Activated T-cell treated with anti-CD3 and anti-CD28 coated beads, Interleukin-2, amount 50 U/mL, for 48 hours (primary cell): ENCODE measurements around the gene SEMA6B.
"Not testable (repeated sequence)": the region's sequence is repeated elsewhere in the genome, so short reads cannot be mapped to it uniquely, and the experiment has no call there.

ENCODE experiments used
- DNase-seq, 2 experiments: peaks; one replicate each; pipeline ENCODE4 v3.0.0-alpha.2; 2020

SEMA6B gene, protein sequence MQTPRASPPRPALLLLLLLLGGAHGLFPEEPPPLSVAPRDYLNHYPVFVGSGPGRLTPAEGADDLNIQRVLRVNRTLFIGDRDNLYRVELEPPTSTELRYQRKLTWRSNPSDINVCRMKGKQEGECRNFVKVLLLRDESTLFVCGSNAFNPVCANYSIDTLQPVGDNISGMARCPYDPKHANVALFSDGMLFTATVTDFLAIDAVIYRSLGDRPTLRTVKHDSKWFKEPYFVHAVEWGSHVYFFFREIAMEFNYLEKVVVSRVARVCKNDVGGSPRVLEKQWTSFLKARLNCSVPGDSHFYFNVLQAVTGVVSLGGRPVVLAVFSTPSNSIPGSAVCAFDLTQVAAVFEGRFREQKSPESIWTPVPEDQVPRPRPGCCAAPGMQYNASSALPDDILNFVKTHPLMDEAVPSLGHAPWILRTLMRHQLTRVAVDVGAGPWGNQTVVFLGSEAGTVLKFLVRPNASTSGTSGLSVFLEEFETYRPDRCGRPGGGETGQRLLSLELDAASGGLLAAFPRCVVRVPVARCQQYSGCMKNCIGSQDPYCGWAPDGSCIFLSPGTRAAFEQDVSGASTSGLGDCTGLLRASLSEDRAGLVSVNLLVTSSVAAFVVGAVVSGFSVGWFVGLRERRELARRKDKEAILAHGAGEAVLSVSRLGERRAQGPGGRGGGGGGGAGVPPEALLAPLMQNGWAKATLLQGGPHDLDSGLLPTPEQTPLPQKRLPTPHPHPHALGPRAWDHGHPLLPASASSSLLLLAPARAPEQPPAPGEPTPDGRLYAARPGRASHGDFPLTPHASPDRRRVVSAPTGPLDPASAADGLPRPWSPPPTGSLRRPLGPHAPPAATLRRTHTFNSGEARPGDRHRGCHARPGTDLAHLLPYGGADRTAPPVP

DNA sequence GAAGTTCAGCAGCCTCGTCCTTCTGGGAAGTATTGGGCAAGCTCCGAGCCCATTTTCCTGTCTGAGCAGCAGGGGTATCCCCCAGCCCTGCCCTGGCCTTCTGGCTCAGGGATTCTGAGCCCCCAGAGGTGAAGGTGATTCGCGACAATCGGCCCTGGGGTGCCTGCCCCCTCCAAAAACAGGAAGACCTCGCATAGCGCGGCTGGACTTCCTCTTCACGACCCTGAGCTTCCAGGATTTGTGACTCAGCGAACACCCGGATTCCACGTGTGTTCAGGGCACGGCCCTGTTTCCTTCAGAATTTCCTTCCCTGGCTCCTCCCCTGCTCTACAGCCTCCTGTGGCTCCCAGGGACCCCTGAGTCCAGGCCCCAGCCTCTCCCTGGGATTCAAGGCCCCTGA lies at the start of gene SEMA6B:
Gene SEMA6B (minus strand): TSS at position 116 of the 400 bp plus-strand sequence. CDS start 1,227 bp downstream, outside the sequence.
- no peak for DNase-seq

DNA sequence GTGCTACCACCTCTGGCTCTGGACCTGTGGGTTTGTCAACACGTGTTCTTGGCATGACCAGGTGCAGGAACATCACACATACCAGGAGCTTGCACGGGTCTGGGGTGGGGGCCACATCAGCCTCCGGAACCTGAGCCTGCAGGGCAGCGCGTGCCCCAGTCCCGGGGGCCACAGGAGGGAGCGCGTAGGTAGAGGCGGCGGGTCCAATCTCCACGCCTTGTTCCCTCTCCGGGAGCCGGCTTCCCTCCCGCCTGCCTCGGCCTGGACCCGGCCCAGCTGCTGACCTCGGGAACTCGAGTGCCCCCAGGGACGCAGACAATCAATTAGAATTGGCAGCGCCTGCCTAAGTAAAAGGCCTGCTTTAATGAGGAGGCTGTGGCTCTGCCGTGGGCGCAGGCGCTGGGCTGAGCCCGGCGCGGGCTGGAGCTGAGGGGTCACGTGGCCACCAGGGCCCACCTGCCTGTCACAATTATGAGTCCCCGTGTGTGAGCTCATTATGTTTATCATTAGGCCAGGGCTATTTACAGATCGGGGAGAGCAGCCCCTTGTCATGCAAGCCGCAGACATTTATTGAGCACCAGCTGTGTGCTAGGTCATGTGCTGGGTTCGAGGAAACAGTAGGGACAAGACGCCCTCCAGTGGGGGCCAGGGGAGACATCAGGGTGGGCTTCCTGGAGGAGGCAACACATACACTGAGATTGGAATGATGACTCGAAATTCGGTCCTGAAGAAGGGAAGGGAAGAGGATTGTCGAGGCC lies 47.6 kb upstream of the SEMA6B start:
- DNase-seq, result no peak

DNA sequence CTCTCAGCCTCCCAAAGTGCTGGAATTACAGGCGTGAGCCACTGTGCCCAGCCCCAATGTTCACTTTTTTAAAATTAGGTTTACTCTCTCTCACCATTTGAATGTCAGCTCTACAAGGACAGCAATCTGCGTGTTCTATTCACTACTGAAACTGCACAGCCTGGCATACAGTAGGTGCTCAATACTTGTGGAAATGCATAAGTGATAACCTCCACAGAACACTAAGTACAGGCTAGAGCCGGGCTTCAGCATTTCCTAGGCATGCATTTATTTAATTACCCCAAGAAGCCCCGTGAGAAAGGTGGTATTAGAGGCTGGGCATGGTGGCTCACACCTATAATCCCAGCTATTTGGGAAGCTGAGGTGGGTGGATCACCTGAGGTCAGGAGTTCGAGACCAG lies 46.7 kb upstream of the SEMA6B start:
- no peak for DNase-seq

DNA sequence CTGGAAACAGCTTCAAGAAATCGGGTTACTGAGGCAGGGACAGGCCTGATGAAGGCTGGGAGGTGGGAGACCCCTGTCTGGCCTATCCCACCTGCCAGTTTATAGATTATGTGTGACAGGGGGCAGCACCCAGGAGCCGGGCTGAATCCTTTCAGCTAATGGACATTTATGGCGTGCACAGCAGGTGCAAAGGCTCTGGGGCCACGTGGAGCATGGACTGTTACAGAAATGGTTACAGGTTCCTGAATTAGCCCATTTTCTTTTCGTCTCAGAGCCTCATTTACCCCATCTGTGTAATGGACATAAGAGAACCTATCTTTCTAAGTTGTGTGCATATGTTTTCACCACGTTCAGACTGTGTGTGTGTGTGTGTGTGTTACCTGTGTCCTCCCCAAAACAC lies 45.4 kb upstream of the SEMA6B start:
- DNase-seq, result no peak

DNA sequence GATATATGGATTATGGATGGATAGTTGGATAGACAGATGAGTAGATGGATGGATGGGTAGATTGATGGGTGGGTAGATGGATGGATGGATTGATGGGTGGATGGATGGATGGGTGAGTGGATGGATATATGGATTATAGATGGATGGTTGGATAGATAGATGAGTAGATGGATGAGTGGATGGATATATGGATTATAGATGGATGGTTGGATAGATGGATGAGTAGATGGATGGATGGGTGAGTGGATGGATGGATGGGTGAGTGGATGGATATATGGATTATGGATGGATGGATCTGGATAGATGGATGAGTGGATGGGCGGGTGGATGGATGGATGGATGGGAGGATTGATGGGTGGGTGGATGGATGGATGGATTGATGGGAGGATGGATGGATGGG lies 43.4 kb upstream of the SEMA6B start:
- DNase-seq, result no peak

DNA sequence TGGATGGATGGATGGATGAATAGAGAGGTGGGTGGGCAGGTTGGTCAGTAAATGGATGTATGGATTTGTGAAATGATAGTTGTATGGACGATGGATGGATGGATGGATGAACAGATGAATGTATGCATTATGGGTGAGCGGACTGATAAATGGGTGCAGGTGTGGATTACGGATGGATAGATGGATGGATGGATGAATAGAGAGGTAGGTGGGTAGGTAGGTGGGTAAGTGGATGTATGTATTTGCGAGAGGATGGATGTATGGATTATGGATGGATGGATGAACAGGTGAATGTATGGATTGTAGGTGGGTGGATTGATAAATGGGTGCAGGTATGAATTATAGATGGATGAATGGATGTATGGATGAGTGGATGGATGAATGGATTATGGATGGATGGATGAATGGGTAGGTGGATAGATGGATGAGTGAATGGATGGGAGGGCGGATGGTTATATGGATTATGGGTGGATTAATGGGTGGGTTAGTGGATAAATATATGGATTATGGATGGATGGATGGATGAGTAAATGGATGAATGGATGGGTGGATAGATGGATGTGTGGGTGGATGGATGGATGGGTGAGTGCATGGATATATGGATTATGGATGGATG lies 42.8 kb upstream of the SEMA6B start:
- no peak for DNase-seq

DNA sequence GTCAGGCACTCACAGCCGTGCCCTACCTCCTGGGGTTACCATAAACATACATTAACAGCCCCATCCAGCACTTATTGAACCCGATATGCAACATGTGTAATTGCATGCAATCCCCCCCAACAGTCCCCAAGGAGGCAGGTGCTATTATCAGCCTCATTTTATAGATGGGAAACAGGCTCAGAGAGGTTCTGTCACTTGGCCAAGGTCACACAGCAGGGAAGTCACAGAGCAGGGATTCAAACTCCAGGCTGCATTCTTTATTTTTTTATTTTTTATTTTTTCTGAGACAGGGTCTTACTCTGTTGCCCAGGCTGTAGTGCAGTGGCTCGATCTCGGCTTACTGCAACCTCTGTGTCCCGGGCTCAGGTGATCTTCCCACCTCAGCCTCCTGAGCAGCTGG lies 41.4 kb upstream of the SEMA6B start:
- no peak for DNase-seq

DNA sequence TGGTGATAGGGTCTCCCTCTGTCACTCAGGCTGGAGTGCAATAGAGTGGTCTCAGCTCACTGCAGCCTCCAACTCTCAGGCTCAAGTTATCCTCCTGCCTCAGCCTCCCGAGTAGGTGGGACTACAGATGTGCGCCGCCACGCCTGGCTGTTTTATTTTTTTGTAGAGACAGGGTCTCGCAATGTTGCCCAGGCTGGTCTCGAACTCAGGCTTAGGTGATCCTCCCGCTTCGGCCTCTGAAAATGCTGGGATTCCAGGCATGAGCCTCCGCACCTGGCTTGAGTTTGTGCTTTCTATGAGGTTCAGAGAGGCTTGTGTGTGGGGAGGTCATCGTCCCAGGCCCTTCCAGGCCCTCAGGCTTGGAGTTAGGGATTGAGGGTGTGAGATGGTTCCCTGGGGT lies 40.6 kb upstream of the SEMA6B start:
- no peak for DNase-seq

DNA sequence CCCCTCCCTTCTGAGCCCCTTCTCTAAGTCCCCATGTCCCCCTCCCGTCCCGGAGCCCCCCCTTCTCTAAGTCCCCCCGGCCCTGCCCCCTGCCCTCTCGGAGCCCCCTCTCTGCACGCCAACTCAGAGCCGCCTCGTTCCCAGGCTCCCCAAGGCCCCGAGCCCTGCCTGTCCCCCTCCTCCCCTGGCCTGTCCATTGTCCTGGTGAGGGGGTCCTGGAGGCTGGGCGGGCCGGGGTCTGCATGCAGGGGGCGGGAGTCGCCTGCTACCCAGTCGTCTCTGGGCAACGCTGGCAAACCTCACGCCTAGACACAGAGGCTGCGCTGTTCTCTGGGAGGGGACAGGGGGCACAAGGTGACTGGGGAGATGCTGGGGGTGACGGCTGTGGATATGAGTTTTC lies 39.2 kb upstream of the SEMA6B start:
- no peak for DNase-seq

DNA sequence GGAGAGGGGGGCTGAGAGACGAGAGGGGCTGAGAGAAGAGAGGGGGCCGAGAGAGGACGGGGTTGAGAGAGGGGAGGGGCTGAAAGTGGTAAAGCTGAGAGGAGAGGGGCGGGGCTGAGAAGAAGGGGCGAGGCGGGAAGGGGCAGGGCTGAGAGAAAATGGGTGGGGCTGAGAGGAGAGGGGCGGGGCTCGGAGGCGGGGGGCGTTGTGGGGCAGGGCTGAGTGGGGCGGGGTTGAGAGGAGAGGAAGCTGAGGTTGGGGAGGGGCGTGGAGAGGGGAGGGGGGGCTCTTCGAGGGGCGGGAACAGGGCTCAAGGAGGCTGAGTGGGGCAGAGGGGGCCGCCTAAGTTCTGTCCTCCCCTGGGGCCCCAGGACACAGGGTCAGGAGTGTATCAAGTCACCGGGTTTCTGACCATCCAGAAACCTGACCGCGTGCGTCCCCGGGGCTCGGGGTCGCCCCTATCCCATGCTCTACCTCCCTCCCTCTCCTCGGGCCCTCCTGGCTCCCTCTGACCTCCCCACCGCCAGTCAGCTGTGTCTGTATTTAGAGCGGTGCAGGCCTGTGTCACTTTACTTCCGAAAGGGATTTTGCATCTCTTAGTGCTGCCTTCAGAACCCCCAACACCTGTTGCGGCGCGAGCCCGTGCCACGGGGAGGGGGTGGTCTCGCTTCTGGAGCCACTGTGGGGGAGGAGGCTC lies 38.6 kb upstream of the SEMA6B start:
- DNase-seq, result peak; percentile 63 to 64

DNA sequence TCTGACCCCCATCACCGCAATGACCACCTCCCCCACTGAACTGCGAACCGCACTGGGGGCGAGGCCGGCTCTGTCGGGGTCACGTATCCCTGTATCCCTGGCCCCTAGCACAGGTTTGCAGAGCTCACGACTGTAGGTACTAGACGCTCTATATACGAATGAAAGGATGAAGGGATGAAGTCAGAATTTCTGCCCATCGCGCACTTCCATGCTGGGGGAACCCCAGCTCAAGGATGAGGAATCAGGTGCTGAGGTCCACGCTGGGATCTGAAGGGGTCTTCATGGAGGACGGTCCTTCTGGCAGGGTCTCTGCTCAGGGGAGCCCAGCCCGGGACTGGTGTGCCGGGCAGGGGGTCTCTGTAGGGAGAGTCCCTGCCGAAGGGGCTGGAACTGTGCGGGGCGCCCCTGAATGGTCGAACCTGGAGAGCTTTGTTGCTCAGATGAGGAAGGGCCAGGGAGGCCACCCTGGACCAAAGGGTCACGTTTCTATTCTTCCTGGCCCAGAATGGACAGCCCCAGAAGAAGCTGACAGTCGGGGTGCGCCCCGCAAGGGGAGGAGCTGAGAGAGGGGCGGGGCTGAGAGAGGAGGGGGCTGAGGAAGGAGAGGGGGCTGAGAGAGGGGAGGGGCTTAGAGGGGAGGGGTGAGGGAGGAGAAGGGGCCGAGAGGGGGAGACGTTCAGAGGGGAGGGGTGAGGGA lies 37.9 kb upstream of the SEMA6B start:
- DNase-seq, result peak in 1 of 2 experiments; percentile 43

DNA sequence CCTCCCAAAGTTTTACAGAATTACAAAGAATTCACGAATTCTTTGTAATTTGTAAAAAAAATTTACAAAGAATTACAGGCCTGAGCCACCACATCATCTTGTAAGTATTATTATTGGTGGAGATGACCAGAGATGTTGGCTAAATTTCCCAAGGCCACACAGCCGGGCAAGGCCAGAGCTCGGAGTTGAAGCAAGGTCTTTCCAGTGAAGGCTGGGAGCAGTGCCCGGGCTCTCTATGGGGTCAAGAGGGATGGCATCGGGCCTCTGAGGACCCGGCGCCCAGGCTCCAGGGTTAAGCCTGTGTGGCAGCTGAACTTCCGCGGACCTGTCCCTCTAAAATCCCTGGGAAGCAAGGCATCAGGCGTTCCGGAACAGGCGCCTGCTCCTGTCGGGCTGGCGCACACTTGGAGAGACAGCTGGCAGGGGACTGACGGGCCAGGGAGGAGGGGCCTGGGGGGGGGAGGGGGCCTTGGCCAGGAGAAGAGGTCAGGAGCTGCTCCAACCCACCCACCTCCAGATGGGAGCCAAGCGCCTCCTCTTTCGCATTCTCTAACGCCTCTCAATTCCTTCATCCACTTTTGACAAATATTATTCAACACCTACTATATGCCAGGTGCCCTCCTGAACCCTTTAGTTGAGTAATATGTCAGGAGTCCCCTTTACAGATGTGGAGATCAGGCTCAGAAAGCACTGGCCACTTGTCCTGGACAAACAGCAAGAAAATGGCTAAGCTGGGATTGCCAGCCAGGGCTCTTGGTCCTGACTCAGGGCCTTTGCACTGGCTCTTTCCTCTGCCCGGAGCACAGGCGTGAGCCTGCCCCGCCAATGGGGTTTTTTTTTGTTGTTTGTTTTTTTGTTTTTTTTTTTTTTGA lies 36.8 kb upstream of the SEMA6B start:
- DNase-seq, result no peak

DNA sequence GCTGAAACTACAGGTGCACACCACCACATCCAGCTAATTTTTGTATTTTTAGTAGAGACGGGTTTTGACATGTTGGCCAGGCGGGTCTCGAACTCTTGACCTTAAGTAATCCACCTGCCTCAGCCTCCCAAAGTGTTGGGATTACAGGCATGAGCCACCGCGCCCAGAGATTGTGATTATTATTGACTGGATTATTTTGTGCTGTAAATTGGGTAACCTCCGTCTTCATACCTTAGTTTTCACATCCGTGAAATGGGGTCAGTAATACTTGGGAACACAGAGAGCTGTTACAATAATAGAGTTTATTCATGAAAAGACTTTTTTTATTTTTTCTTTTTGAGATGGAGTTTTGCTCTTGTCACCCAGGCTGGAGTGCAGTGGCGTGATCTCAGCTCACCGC lies 35.7 kb upstream of the SEMA6B start:
- DNase-seq, result not testable (repeated sequence)

DNA sequence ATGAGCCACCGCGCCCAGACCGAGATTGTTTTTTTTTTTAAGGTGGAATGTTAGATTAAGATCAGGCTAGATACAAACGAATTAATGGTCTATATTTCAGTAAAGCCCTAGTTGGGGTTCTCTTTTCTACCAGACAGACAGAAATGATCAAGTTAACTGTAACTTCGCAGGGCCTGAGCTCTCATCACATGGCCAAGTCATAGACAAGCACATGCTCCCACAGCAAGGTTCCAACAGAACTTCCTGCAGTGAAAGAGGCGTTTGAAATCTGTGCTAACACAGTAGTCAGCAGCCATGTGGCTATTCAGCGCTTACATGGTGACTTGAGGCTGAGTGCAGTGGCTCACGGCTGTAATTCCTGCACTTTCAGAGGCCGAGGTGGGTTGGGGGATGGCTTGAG lies 34.7 kb upstream of the SEMA6B start:
- DNase-seq, result no peak

DNA sequence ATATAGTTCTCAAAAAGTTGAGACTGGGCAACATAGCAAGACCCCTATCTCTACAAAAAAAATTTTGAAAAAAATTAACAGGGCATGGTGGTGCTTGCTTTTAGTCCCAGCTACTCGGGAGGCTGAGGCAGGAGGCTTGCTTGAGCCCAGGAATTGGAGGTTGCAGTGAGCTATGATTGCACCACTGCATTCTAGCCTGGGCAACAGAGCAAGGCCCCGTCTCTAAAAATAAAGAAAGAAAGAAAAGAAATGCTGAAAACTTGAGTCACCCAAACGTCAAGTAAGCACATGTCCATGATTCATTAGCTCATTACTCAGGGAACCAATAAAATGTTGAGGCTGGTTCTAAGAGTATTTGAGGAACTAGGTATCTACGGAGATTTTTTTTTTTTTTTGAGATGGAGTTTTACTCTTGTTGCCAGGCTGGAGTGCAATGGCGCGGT lies 33.9 kb upstream of the SEMA6B start:
- no peak for DNase-seq

DNA sequence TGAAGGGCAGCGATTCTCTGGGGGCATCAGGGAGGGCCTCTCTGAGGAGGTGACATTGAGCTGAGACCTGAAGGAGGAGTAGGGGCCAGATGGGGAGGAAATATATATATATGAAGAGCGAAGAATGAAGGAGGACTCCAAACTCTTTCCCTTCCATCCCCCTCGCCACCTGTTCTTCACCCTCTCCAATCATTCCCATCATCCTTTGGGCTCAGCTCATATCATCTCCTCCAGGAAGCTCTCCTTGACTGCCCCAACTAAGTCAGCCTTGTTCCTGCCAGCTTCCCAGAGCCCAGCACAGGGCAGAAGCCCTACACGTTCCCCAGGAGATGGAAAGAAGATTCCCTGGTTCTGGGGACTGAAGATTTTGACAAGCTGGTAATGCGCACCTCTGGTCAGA lies 33.0 kb upstream of the SEMA6B start:
- DNase-seq, result no peak

DNA sequence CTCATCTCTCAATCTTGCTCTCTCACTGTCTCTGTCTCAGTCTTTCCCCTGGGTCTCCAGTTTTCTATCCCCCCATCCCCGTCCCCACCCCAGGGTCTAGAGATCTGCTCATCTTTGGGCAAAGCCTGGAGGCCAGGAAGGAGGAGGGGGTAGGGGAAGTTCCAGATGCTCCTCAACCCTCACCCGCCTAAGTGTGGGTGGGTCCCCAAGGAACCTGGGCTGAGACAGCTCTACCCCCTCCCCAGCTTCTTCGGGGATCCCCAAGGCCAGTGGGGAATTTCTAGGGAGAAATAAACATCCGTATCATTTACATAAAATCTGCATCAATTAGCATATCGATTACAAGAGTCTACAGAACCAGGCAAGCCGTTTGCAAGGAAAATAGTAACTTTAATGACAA lies 31.8 kb upstream of the SEMA6B start:
- no peak for DNase-seq

DNA sequence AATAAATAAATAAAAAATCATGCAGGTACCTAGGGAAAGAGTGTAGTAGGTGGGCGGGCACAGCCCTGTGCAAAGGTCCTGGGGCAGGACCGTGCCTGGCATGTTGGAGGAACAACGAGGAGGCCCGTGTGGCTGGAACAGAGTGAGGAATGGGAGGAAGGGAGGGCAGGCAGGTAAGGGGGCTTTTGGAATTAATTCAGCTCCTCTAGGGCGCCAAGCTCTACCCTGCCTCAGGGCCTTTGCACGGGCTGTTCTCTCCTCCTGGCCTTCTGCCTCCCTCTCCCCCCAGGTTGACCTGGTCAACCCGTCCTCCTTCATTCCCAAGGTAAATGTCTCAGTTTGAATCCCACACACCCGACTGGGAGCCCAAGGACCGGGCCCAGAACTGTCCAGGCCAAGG lies 31.1 kb upstream of the SEMA6B start:
- DNase-seq, result no peak

DNA sequence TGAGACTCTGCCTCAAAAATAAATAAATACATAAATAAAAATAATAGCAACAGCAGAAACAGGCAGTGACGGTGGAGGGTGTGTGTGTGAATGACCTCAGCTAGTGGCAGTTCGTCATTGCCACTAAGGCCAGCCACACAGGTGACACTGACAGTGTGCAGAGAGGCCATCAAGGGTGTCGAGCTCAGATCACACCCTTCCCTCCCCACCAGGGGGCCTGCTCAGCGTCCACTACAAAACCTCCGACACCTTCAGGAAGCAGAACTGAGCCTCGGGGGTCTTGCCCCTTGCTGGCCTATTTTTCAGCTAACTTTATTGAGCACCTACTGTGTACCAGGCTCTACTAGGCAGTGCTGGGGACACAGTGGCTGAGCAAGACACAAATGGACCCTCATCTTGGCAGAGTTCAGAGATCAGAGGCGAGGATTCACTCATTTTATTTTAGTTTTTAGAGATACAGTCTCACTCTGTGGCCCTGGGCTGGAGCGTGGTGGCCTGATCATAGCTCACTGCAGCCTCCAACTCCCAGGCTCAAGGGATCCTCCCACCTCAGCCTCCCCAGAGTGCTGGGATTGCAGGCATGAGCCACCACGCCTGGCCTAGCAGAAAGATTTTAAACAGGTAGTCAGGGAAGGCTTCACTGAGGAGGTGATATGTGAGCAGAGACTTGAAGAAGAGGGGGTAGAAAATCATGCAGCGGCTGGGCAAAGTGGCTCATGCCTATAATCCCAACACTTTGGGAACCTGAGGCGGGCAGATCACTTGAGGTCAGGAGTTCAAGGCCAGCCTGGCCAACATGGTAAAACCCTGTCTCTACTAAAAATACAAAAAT lies 30.3 kb upstream of the SEMA6B start:
- DNase-seq, result peak in 1 of 2 experiments; percentile 43
